ENCODE data around the gene USP37.

- TF ChIP-seq POLR2AphosphoS5 (IDR thresholded peaks at IDR 0.05; ENCODE audit: low read depth, low read length) (no peak), SIN3A (IDR thresholded peaks at IDR 0.05; ENCODE audit: borderline replicate concordance, insufficient read depth, low read length) (no peak), FOXP2 (optimal IDR thresholded peaks at IDR 0.05; ENCODE audit: borderline replicate concordance, extremely low read depth, extremely low read length, insufficient read depth) (no peak), TAF1 (IDR thresholded peaks at IDR 0.05; ENCODE audit: borderline replicate concordance, insufficient read depth, low read length) (no peak), REST (IDR thresholded peaks at IDR 0.05; ENCODE audit: insufficient read depth in 1 of 2, low read depth in 2 of 2, low read length in 2 of 2) (no peak)
Measured at GRCh38 chr2:218429911-218430692, 138.0 kb downstream of the USP37 start.

Measured in PFSK-1 (cell line).